Astrocyte (in vitro differentiated cells and primary cell): ENCODE measurements around the gene TCERG1.
"Not testable (repeated sequence)": the region's sequence is repeated elsewhere in the genome, so short reads cannot be mapped to it uniquely, and the experiment has no call there.

Source experiments
- EZH2 ChIP-seq: IDR thresholded peaks from 2 replicates; pipeline ENCODE4 v1.6.1; 2012; ENCODE audit warnings: mild to moderate bottlenecking, low read length, inconsistent platforms; ENCODE audit not compliant: insufficient read depth
- TF ChIP-seq, protein P1 (sequence below): IDR thresholded peaks from 2 replicates; pipeline ENCODE4 v1.5.1; 2011; ENCODE audit warnings: low read depth, mild to moderate bottlenecking, inconsistent platforms, low read length, moderate library complexity; ENCODE audit not compliant: insufficient read depth

GRCh38 chr5:146556884-146557283, 109.8 kb downstream of the TCERG1 start:
- TF ChIP-seq, protein P1, sequence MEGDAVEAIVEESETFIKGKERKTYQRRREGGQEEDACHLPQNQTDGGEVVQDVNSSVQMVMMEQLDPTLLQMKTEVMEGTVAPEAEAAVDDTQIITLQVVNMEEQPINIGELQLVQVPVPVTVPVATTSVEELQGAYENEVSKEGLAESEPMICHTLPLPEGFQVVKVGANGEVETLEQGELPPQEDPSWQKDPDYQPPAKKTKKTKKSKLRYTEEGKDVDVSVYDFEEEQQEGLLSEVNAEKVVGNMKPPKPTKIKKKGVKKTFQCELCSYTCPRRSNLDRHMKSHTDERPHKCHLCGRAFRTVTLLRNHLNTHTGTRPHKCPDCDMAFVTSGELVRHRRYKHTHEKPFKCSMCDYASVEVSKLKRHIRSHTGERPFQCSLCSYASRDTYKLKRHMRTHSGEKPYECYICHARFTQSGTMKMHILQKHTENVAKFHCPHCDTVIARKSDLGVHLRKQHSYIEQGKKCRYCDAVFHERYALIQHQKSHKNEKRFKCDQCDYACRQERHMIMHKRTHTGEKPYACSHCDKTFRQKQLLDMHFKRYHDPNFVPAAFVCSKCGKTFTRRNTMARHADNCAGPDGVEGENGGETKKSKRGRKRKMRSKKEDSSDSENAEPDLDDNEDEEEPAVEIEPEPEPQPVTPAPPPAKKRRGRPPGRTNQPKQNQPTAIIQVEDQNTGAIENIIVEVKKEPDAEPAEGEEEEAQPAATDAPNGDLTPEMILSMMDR: not testable (repeated sequence)
- TF ChIP-seq EZH2: not testable (repeated sequence)
